Measurements from ENCODE around the gene FAM187B. TPM values are rescaled to one million over a fixed set of nuclear protein-coding genes. Genes with fewer than 3 reads are reported as not detected.

Gene FAM187B
- total and polyA plus RNA-seq, 2 of the 8 experiments (the other 6 are each of a cell fraction or from before 2014, with no cell fraction given): not detected

DNA sequence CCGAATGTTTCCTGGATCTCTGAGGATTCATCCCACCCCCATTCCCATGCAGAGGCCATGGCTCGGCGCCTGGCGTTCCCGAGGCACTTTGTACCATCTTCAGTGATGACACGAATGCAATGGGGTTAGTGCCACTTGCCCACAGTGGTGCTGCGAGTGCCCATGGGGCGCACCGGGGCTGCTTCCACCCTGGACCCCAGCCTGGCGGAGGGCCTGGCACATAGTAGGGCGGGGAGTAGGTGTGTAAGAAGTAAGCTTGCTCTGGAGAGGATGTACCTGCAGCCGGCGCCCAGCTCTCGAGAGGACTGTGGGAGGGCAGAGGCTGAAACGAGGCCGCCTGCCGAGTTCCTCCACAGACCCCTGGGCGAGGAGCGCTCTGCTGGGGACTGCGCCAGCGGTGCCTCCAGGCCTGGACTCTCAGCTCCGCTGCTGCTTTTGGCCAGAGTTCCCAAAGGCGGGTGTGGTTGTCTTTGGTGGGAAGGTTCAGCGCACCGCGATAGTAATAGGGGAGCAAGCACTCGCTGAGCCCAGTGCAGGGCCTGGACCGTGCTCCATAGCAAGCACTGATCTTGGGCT, 48.3 kb upstream of the FAM187B start (continued):
- TF ChIP-seq EZH2 (IDR thresholded peaks at IDR 0.05; ENCODE audit: low read depth, low read length, severe bottlenecking): no peak
- no peak for TF ChIP-seq SIN3A (conservative IDR thresholded peaks at IDR 0.05 in 1 of 2, IDR thresholded peaks at IDR 0.05 in 1 of 2; ENCODE audit: low read depth in 1 of 2, low read length in 2 of 2)
- TF ChIP-seq CEBPB (IDR thresholded peaks at IDR 0.05; ENCODE audit: low read depth, low read length): no peak
- no peak for TF ChIP-seq BRCA1 (IDR thresholded peaks at IDR 0.05; ENCODE audit: low read depth, low read length)
